GM12892 (cell line): ENCODE results near the gene FOSB.

Experiments used
- POLR2A ChIP-seq: IDR thresholded peaks from 2 replicates; pipeline ENCODE4 v1.6.1; 2011; ENCODE audit warnings: low read depth, low read length, control low read depth
- TAF1 ChIP-seq: IDR thresholded peaks from 2 replicates; pipeline ENCODE4 v1.6.1; 2011; ENCODE audit warnings: low read depth, mild to moderate bottlenecking, control low read depth, low read length, borderline replicate concordance

DNA sequence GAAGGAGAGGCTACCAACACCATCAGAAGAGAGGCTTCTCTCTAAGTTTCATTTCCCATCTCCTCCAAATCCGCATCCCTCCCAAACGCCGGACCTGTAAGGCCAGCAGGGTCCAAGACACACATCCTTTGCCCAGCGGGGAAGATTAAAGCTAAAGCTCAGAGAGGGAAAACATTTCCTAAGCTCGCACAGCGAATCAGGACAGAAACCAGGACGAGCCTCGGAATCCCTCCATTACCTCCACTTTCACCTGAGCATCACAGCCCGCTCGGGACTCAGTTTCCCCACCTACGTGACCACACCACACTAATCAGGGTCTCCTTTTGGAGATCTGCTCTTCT, 711 bp upstream of the FOSB start:
- no peak for TF ChIP-seq POLR2A
- no peak for TF ChIP-seq TAF1
